GM18907 (cell line): Measurements from ENCODE around the gene SHROOM2.
A peak's percentile ranks its signal among the peaks of the same experiment; 100 is the strongest.

Experiments
- ATAC-seq: cut with Tn5 transposase; IDR thresholded peaks from one replicate; pipeline ENCODE4 v1.9.1; 2021; ENCODE audit warnings: mild to moderate bottlenecking, moderate library complexity; ENCODE audit not compliant: unreplicated experiment

Gene SHROOM2

GRCh38 chrX:9862953-9863352, 76.7 kb downstream of the SHROOM2 start:
- no peak for ATAC-seq

- ATAC-seq = no peak
Measured at GRCh38 chrX:9864011-9864410, 77.8 kb downstream of the SHROOM2 start.

GRCh38 chrX:9865804-9866472, 79.7 kb downstream of the SHROOM2 start:
- ATAC-seq = no peak

- no peak for ATAC-seq
Measured at GRCh38 chrX:9866633-9867032, 80.4 kb downstream of the SHROOM2 start.

GRCh38 chrX:9867226-9867625, 81.0 kb downstream of the SHROOM2 start:
- ATAC-seq = no peak

GRCh38 chrX:9867753-9868152, 81.5 kb downstream of the SHROOM2 start:
- ATAC-seq = no peak

DNA sequence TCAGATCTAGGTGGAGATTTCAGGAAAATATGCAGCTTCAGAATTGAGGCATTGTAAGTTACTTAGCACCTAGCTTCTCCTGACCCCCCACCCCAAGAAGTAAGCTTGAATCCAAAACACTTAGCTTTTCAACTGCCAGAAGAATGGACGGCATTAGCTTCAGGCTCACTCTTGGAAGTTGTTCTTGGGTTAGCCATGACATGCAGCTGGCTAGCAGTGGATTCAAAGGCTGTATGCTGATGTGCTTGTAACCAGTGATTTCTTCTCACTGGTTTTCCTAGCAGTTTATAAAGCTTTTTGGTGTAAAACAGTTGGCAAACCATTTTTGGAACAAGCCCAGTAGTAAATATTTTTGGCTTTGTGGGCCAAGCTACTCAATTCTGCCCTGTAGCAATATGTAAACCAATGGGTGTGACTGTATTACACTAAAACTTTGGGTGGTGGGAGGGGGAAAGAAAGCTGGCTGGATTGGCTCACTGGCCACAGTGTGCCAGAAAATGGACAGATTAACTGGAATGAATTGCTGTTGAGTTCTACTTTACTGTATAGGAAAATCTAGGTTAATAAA, 85.6 kb downstream of the SHROOM2 start:
- ATAC-seq = no peak

GRCh38 chrX:9873360-9873759, 87.1 kb downstream of the SHROOM2 start:
- ATAC-seq = no peak

- peak; percentile 96 for ATAC-seq
Measured at GRCh38 chrX:9873952-9874351, 87.7 kb downstream of the SHROOM2 start.

DNA sequence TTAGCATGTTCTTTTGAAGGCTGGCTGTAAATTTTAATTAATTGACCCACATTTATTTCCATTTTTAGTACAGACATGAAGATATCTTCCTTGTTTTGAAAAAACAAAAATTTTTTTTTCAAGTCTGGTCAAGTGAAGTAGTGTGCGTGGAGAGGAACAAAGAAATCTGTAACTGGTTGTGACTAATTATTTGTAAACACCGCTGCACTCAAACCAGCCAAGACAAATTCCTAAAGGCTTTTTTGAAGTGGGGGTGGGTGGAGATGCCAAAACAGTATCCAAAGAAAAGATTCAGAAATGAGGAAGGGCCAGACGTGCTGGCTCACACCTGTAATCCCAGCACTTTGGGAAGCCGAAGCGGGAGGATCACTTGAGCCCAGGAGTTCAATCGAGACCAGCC, 88.3 kb downstream of the SHROOM2 start:
- no peak for ATAC-seq

- no peak for ATAC-seq
Measured at GRCh38 chrX:9875801-9876200, 89.6 kb downstream of the SHROOM2 start.

GRCh38 chrX:9876201-9876600, 90.0 kb downstream of the SHROOM2 start:
- no peak for ATAC-seq

DNA sequence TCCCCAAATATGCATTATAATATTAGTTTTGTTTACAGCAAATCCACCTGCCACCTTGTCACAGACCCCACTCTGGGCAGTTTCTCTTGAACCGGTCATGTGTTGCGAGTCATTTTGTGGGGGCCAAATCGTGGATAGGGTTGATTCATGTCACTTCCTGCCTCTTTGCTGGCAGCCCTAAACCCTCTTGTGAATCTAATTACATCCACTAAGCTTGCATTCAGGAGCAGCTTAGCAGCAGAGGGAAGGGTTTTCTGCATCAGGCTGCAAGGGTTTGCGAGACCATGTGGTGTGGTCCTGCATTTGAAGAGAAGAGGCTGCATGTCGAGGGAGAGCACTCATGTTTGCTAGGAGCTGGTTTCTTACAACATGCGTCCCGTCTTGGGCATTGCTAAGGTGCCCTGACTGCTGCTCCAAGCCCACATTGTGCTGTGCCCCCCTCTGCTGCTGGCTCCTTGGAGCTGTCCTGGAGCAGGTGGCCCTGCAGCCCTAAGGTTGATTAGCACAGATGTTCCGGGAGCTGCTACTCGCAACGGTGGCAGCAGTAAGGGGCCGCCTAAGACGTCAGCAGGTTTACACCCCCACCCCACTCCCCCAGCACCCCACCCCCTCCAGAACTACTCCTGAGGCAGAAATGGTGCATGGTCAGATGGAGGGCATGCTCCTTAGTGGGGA, 92.1 kb downstream of the SHROOM2 start:
- no peak for ATAC-seq

- no peak for ATAC-seq
Measured at GRCh38 chrX:9880237-9880636, 94.0 kb downstream of the SHROOM2 start.

DNA sequence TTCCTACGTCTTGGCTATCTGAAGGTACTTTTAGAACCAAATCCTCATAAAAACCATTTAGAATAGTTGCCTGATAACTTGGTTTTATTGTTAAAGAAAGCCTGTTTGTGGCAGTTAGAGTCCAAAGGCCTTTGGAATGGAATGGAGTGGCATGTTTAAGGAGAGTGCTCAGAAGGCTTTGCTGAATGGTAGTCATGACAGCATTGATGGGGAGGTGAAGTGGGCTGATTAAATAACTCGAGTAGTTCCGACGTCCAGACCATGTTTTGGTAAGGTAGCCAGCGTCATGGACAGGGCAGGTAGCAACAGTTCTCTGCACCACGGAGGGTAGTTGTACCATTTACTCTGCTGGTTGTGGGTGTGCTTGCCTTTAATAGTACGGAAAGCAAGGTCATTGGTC, 94.6 kb downstream of the SHROOM2 start:
- no peak for ATAC-seq

DNA sequence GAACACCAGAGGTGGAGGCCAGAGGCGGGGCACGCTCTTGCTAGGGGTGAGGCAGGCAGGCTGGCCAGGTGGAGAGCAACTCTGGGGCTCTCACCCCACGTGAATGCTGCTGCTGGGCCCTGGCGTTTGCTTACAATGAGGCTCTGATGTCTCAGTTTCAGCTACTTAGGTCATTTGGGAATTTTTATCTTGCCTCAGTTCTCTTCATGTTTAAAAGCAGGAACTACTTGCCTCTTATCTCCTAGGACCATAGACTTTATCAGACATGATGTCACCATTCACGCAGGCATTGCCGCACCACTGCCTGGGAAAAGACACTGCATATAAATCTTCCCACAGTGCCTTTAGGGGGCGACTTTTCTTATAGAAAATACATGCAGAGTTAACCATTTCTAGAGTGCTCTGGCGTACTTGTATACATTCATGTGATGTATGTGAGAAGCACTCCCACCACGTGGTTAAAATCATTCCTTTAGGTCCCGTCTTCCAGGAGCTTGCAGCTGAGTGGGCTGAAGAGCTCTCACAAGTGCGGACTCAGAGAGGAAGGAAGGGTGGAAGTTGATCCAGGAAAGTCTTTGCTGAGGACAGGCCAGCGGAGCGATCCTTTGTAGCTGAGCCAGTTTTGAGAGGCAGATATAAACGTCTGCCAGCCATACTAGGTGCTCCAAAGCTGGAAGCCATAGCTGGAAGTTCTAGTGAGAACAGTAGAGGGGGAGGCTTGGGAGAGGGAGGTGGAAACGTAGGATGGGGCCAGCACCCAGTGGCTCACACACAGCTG, 96.6 kb downstream of the SHROOM2 start:
- no peak for ATAC-seq

DNA sequence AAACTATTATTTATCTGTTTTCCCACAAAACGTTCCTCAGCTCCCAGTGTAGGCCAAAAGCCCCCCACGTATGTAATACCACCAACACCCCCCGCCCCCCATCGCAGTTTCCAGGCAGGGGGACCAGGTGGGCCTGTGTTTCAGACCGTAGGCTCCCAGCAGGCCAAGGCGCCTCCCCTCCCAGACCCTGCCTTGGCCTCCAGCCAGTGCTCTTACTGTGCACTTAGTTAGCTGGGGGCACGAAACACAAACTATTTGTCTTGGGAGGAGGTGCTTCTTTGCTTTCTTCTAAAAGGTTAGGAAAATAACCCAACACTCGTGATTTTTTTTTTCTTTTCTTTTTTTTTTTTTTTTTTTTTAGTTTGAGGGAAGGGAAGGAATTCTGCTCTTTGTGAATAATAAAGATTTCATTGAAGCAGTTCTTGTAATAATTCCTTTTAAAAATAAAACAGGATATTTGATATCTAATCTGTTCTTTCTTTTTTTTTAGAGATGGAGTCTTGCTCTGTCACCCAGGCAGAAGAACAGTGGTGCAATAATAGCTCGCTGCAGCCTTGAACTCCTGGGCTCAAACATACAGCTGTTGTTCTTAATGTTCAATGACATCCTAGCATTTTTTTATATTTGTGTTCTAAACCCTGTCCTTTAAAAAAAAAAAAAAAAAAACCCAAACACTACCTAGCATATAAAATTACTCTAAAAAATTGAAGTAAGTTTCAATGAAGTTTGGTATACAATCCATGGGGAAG, 98.0 kb downstream of the SHROOM2 start:
- ATAC-seq = no peak

DNA sequence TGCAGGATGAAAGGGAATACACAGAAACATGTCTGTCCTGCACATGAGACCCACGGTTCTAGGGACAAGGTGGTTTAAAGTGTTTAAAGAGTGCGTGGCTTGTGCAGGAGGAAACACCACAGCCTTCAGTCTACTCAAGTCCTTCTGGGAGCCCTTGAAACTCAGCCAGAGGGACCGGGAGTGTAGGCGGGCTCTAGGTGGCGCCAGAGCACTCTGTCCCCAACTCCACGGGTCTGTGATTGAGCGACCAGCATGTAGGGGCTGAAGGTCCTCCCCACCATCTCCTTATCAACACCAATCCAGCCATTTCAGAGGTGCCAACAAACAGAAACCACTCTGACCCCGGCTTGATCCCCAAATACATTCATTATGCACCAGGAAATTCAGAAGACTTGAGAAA, 98.9 kb downstream of the SHROOM2 start:
- ATAC-seq = peak; percentile 90

DNA sequence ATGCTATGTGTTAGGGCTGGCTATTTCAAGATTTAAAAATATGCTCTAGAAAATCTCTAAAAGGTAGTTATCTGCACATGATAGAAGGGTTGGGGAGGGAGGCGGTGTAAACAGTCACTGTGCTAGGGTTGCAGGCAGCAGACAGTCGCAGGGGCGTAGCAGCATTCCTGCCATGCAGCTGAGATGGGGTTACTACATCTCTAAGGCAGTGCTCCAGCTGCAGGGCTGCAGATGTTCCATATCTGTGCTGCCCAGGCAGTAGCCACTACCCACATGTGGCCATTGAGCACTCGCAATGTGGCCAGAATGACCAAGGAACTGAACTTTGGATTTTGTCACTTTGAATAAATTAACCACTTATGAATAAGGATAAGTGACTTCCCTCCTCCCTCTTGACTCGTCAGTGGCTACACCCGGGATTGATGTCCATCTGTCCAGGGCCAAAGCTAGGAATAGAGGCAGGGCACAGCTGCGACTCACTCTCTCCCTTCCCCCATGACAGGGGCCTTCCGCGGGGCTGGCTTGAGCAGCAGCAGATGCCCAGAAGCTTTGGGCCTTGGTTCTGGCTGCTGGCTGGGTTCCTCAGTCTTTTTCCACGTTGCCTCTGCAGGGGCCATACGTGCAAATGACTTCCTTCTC, 101.5 kb downstream of the SHROOM2 start:
- no peak for ATAC-seq

DNA sequence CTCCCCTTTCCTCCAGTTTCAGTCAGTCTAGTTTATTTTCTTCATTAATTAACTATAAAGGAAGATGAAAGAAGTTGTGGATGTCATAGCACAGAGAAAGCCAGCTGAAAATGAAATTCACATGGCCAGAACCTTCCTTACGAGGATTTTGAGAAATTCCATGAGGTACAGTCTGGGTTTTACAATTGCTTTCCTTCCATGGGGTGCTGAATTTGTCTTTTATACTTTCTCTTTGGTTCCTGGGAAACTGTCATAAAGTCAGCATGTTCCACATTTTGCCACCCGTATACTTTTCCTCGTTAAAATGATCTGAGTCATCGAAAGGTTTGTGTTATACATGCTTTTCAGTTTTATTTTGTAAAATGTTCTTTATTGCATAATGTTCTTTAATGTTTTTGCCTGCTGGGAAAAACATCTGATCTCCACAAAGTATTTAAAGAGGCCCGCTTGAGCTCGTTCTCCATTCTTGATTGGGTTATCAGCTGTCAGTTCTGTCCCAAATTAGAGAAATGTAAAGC, 102.8 kb downstream of the SHROOM2 start:
- no peak for ATAC-seq
